ENCODE data around the gene TMEM14B. TPM values are rescaled to one million over a fixed set of nuclear protein-coding genes. Genes with fewer than 3 reads are reported as not detected.

The TMEM14B gene
- total RNA-seq, 2 experiments from 2014 or later: 103 to 125 TPM

GRCh38 chr6:10763006-10763405 lies 15.4 kb downstream of the TMEM14B start:
- Histone ChIP-seq H3K4me2 (ENCODE audit: low read length) (no peak overlapping the region), H3K36me3 (ENCODE audit: insufficient read depth, low read length) (peaks cover 28% of the 10 kb centered on the region), H3K9me3 (ENCODE audit: low read length) (no peaks in the 10 kb centered on the region), H3K27ac (ENCODE audit: low read depth, low read length, poor library complexity, severe bottlenecking) (no peak overlapping the region), H3K4me1 (ENCODE audit: insufficient read depth, low read length, poor library complexity, severe bottlenecking) (no peaks in the 10 kb centered on the region), H3K4me3 (ENCODE audit: low read depth, low read length, poor library complexity, severe bottlenecking) (no peak overlapping the region), H3K79me2 (ENCODE audit: insufficient read depth, low read depth, low read length) (no peaks in the 10 kb centered on the region), H3K9me2 (ENCODE audit: insufficient read depth, low read length) (no peaks in the 10 kb centered on the region), H2AFZ (ENCODE audit: low read length) (no peak overlapping the region), H4K20me1 (ENCODE audit: insufficient read depth, low read length) (no peaks in the 10 kb centered on the region)
- DNase-seq (ENCODE audit: low spot score): no peak
- BruUV-seq (replicated peaks): no TSS peak
- intact Hi-C loops (cut with micrococcal nuclease; ENCODE audit: unreplicated experiment): no loop called here
- CTCF ChIA-PET (ENCODE audit: unreplicated experiment): no interaction called here
- POLR2A ChIA-PET: no interaction called here
- TF ChIP-seq EZH2phosphoT487 (IDR thresholded peaks at IDR 0.05; ENCODE audit: borderline replicate concordance, low read depth, low read length): no peak
- TF ChIP-seq CTCF (conservative IDR thresholded peaks at IDR 0.05; ENCODE audit: low read length): no peak

- Histone ChIP-seq H3K4me2 (ENCODE audit: low read length) (no peak overlapping the region), H4K20me1 (ENCODE audit: insufficient read depth, low read length) (no peaks in the 10 kb centered on the region), H3K4me3 (ENCODE audit: low read depth, low read length, poor library complexity, severe bottlenecking) (no peak overlapping the region), H3K9me3 (ENCODE audit: low read length) (no peaks in the 10 kb centered on the region), H3K79me2 (ENCODE audit: insufficient read depth, low read depth, low read length) (no peaks in the 10 kb centered on the region), H3K27ac (ENCODE audit: low read depth, low read length, poor library complexity, severe bottlenecking) (no peak overlapping the region), H3K9me2 (ENCODE audit: insufficient read depth, low read length) (no peaks in the 10 kb centered on the region), H2AFZ (ENCODE audit: low read length) (no peak overlapping the region), H3K36me3 (ENCODE audit: insufficient read depth, low read length) (no peaks in the 10 kb centered on the region), H3K4me1 (ENCODE audit: insufficient read depth, low read length, poor library complexity, severe bottlenecking) (no peaks in the 10 kb centered on the region)
- CTCF ChIA-PET (ENCODE audit: unreplicated experiment): no interaction called here
- no peak for TF ChIP-seq EZH2phosphoT487 (IDR thresholded peaks at IDR 0.05; ENCODE audit: borderline replicate concordance, low read depth, low read length)
- TF ChIP-seq CTCF (conservative IDR thresholded peaks at IDR 0.05; ENCODE audit: low read length): no peak
- no TSS peak for BruUV-seq (replicated peaks)
- POLR2A ChIA-PET: no interaction called here
- intact Hi-C loops (cut with micrococcal nuclease; ENCODE audit: unreplicated experiment): no loop called here
- DNase-seq (ENCODE audit: low spot score): no peak
Measured at GRCh38 chr6:10769419-10769818, 21.8 kb downstream of the TMEM14B start.

GRCh38 chr6:10771371-10771894 lies 23.8 kb downstream of the TMEM14B start:
- Histone ChIP-seq H3K4me2 (ENCODE audit: low read length) (no peak overlapping the region), H3K4me1 (ENCODE audit: insufficient read depth, low read length, poor library complexity, severe bottlenecking) (no peaks in the 10 kb centered on the region), H3K4me3 (ENCODE audit: low read depth, low read length, poor library complexity, severe bottlenecking) (no peak overlapping the region), H3K79me2 (ENCODE audit: insufficient read depth, low read depth, low read length) (no peaks in the 10 kb centered on the region), H3K9me2 (ENCODE audit: insufficient read depth, low read length) (no peaks in the 10 kb centered on the region), H3K36me3 (ENCODE audit: insufficient read depth, low read length) (peaks cover 6% of the 10 kb centered on the region), H3K27ac (ENCODE audit: low read depth, low read length, poor library complexity, severe bottlenecking) (no peak overlapping the region), H2AFZ (ENCODE audit: low read length) (no peak overlapping the region), H3K9me3 (ENCODE audit: low read length) (no peaks in the 10 kb centered on the region), H4K20me1 (ENCODE audit: insufficient read depth, low read length) (no peaks in the 10 kb centered on the region)
- intact Hi-C loops (cut with micrococcal nuclease; ENCODE audit: unreplicated experiment): no loop called here
- POLR2A ChIA-PET: interaction anchor here (0.5 to 1.5 kb wide), 2 partner anchors 12 to 238 kb away, joined by 3 to 4 read pairs; no protein-coding TSS in a partner anchor
- CTCF ChIA-PET (ENCODE audit: unreplicated experiment): no interaction called here
- TF ChIP-seq EZH2phosphoT487 (IDR thresholded peaks at IDR 0.05; ENCODE audit: borderline replicate concordance, low read depth, low read length): no peak
- TF ChIP-seq CTCF (conservative IDR thresholded peaks at IDR 0.05; ENCODE audit: low read length): no peak
- no peak for DNase-seq (ENCODE audit: low spot score)
- BruUV-seq (replicated peaks): no TSS peak
